CD4-positive, alpha-beta memory T cell (primary cell): ENCODE measurements around the gene GPRASP2. TPM values are rescaled to one million over a fixed set of nuclear protein-coding genes. Genes with fewer than 3 reads are reported as not detected.

Experiments used
- CTCF ChIA-PET: fragments of 350-600 bp; sonication (Branson Sonifier 250); formaldehyde crosslinking; loops from one replicate; lab custom pipeline; 2021; ENCODE audit warnings: inconsistent platforms; ENCODE audit not compliant: partially characterized antibody; lab: Charles Lee
- POLR2A ChIA-PET: fragments of 350-600 bp; sonication (Branson Sonifier 250); formaldehyde crosslinking; loops from one replicate; lab custom pipeline; 2021; ENCODE audit not compliant: partially characterized antibody; lab: Charles Lee
- DNase-seq, 5 donors: peaks; one replicate each; pipeline versions ENCODE4 v3.0.0 to v3.0.0-alpha.2; 2020 to 2022; ENCODE audit warnings: mixed read lengths in 1 of 5
- H3K27ac ChIP-seq: one replicate; pipeline ENCODE4 v1.7.0; 2013; ENCODE audit warnings: low read depth, low read length
- H3K27me3 ChIP-seq: 2 replicates; pipeline ENCODE4 v1.7.0; 2013; ENCODE audit warnings: mild to moderate bottlenecking, low read length, moderate library complexity; ENCODE audit not compliant: insufficient read depth
- H3K36me3 ChIP-seq: 2 replicates; pipeline ENCODE4 v1.7.0; 2013; ENCODE audit warnings: mild to moderate bottlenecking, low read length, moderate library complexity; ENCODE audit not compliant: insufficient read depth
- H3K4me1 ChIP-seq: 2 replicates; pipeline ENCODE4 v1.7.0; 2013; ENCODE audit warnings: mild to moderate bottlenecking, low read length, moderate library complexity; ENCODE audit not compliant: insufficient read depth
- H3K4me3 ChIP-seq, 2 donors: one replicate each; pipeline ENCODE4 v1.7.0; 2013; ENCODE audit warnings: low read length in 2 of 2, mild to moderate bottlenecking in 1 of 2
- H3K9me3 ChIP-seq, 2 donors: one replicate each; pipeline ENCODE4 v1.7.0; 2013; ENCODE audit warnings: low read length in 2 of 2, control low read depth in 1 of 2; ENCODE audit not compliant: control insufficient read depth in 1 of 2
- H3K27ac Mint-ChIP-seq, 7 donors: one replicate each; pipeline ENCODE4 v1.8.0; 2020 to 2021; ENCODE audit warnings: mixed read lengths in 7 of 7, mild to moderate bottlenecking in 6 of 7, inconsistent platforms in 3 of 7, moderate library complexity in 3 of 7
- H3K27me3 Mint-ChIP-seq, 2 donors: one replicate each; pipeline ENCODE4 v1.8.0; 2020 to 2021; ENCODE audit warnings: mixed read lengths in 2 of 2
- H3K36me3 Mint-ChIP-seq, 2 donors: one replicate each; pipeline ENCODE4 v1.8.0; 2020 to 2021; ENCODE audit warnings: mixed read lengths in 2 of 2, inconsistent platforms in 1 of 2, mild to moderate bottlenecking in 1 of 2
- H3K4me1 Mint-ChIP-seq, 4 donors: one replicate each; pipeline ENCODE4 v1.8.0; 2020 to 2021; ENCODE audit warnings: mixed read lengths in 4 of 4, mild to moderate bottlenecking in 1 of 4
- H3K4me3 Mint-ChIP-seq, 8 donors: one replicate each; pipeline ENCODE4 v1.8.0; 2020 to 2021; ENCODE audit warnings: mixed read lengths in 8 of 8, mild to moderate bottlenecking in 7 of 8, moderate library complexity in 6 of 8, inconsistent platforms in 3 of 8
- H3K9me3 Mint-ChIP-seq, 8 donors: one replicate each; pipeline ENCODE4 v1.8.0; 2020 to 2021; ENCODE audit warnings: mixed read lengths in 8 of 8, mild to moderate bottlenecking in 5 of 8, inconsistent platforms in 3 of 8, moderate library complexity in 1 of 8
- intact Hi-C: fragments of 100-400 bp; cut with micrococcal nuclease; formaldehyde crosslinking; loops from one replicate; pipeline ENCODE4 v1.15.1; 2023
- polyA plus RNA-seq, 2 donors: library from polyadenylated mRNA; unstranded; fragments of 300-500 nt; fragmentation: Illumina TruSeq; gene quantifications; one replicate each; pipeline ENCODE4 v1.2.3, GENCODE V29; 2021
- total RNA-seq, 2 experiments: library from RNA; stranded (reverse); gene quantifications; one replicate each; pipeline ENCODE4 v1.2.3, GENCODE V29; 2021

GPRASP2 gene
- total and polyA plus RNA-seq, 4 experiments from 2014 or later = 1.6 to 3.2 (median 2.0) TPM

GRCh38 chrX:102744307-102744706 is 32.1 kb downstream of the GPRASP2 start:
- H3K4me3 ChIP-seq = no peak overlapping the region
- H3K27ac Mint-ChIP-seq = no peak overlapping the region
- no peaks in the 10 kb centered on the region for H3K36me3 Mint-ChIP-seq
- H3K9me3 Mint-ChIP-seq = no peaks in the 10 kb centered on the region
- no peaks in the 10 kb centered on the region for H3K9me3 ChIP-seq
- H3K27me3 Mint-ChIP-seq = no peaks in the 10 kb centered on the region
- H3K36me3 ChIP-seq = no peaks in the 10 kb centered on the region
- ChIA-PET CTCF (no interaction called here), POLR2A (no interaction called here)
- no peak overlapping the region for H3K27ac ChIP-seq
- H3K4me1 ChIP-seq = no peaks in the 10 kb centered on the region
- H3K27me3 ChIP-seq = no peaks in the 10 kb centered on the region
- H3K4me3 Mint-ChIP-seq = peak overlapping the region in 2 of 8 donors; percentile 39 to 45
- intact Hi-C loops = no loop called here
- DNase-seq = no peak
- peaks cover 0 to 2% (median 0%) of the 10 kb centered on the region in 4 donors for H3K4me1 Mint-ChIP-seq

DNA sequence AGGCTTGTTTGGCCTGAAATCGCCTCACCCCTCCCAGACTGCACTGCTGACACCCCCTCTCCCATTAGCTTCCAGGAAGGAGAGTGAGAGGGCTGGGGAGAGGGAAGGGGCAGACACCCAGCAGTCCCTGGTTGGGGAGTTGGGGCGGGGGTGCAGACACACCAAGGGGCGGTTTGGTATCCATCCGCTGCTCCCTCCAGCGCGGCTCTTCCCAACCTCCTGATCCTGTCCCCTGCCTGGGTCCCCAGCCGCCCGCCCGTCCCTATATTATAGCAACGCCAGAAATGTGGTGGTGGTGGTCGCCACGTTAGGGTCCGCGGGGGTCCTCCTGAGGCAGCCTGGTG is 33.2 kb downstream of the GPRASP2 start:
- H3K27ac Mint-ChIP-seq = no peak overlapping the region
- CTCF ChIA-PET = no interaction called here

DNA sequence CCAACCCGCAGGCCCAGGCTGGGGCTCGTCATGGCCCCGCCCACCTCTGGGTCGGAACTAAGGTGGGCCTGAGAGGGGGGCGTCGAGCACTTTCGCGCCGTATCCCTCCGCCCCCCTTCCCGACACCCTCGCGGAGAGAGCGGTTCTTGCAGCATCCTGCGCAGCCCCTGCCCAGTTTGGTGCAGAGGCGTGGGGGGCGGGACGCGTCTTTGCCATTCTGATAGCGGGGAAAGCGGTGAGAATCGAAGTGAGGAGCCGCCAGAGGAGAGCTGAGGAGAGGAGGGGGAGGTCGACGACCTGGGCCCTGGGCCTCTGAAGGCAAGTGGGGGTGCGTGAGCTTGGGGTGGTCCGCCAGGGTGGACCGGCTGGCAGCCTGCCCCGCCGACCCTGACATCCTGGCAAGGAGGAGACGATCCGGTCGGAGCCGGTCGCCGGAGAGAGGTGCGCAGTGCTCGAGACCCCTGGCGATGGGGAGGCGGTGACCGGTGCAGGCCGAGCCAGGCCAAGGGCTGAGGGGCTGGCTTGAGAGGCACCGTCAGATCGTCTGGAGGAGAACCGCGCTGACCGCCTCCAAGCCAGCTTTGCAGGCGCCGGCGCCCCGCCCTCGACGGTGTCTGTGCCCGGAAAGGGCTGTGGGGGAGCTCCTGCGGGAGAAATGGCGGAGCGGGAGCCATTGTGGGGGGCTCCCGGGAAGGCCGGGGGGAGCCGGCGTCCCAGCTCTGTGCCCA is 33.8 kb downstream of the GPRASP2 start:
- peak in 2 of 5 donors; percentile 1 to 11 for DNase-seq
- Histone ChIP-seq H3K4me1 (no peaks in the 10 kb centered on the region), H3K27me3 (no peaks in the 10 kb centered on the region), H3K36me3 (no peaks in the 10 kb centered on the region), H3K27ac (no peak overlapping the region), H3K4me3 (peak overlapping the region; percentile 23 to 24), H3K9me3 (no peaks in the 10 kb centered on the region)
- POLR2A ChIA-PET = interaction anchor here (0.6 kb wide), 1 partner anchor 147 kb away, joined by 3 read pairs; the partner anchor contains the start of gene ARMCX5
- peak overlapping the region in 3 of 7 donors; percentile 17 to 91 (median 67) for H3K27ac Mint-ChIP-seq
- intact Hi-C loops = no loop called here
- no peaks in the 10 kb centered on the region for H3K36me3 Mint-ChIP-seq
- peaks cover 0 to 2% (median 0%) of the 10 kb centered on the region in 4 donors for H3K4me1 Mint-ChIP-seq
- peak overlapping the region; percentile 81 to 90 (median 84) for H3K4me3 Mint-ChIP-seq
- CTCF ChIA-PET = no interaction called here
- no peaks in the 10 kb centered on the region for H3K27me3 Mint-ChIP-seq
- no peaks in the 10 kb centered on the region for H3K9me3 Mint-ChIP-seq

More for the DNA sequence above, 33.2 kb downstream of the GPRASP2 start:
- H3K27me3 ChIP-seq = no peaks in the 10 kb centered on the region
- Mint-ChIP-seq H3K9me3 (no peaks in the 10 kb centered on the region), H3K4me3 (peak overlapping the region in 7 of 8 donors; percentile 60 to 90 (median 83)), H3K36me3 (no peaks in the 10 kb centered on the region), H3K27me3 (no peaks in the 10 kb centered on the region), H3K4me1 (peaks cover 0 to 2% (median 0%) of the 10 kb centered on the region in 4 donors)
- H3K4me3 ChIP-seq = no peak overlapping the region
- no peaks in the 10 kb centered on the region for H3K4me1 ChIP-seq
- H3K27ac ChIP-seq = no peak overlapping the region
- intact Hi-C loops = no loop called here
- no peaks in the 10 kb centered on the region for H3K36me3 ChIP-seq
- no peaks in the 10 kb centered on the region for H3K9me3 ChIP-seq
- DNase-seq = no peak
- POLR2A ChIA-PET = no interaction called here

DNA sequence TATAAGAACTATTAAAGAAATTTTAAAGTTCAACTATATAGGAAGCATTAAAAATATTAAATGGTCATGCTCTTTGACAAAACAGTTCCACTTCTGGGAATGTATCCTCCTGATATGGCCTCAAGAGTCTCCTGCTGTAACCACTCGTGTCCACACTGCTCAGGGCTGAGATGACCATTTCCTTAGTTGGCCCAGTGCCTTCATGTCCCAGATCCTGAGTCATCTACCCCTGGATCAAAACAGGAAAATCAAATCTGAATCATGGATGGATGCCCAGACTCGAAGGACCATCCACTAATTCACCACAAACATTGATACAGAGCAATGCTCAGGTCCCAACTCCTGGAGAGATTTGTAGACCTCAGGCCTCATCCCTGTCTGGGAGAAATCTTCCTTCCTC is 53.0 kb downstream of the GPRASP2 start:
- no peak for DNase-seq
- Histone ChIP-seq H3K27me3 (no peaks in the 10 kb centered on the region), H3K4me1 (peaks cover 7% of the 10 kb centered on the region), H3K36me3 (no peaks in the 10 kb centered on the region), H3K9me3 (no peaks in the 10 kb centered on the region), H3K27ac (no peak overlapping the region), H3K4me3 (no peak overlapping the region)
- no peak overlapping the region for H3K4me3 Mint-ChIP-seq
- H3K36me3 Mint-ChIP-seq = peaks cover 0 to 5% of the 10 kb centered on the region in 2 donors
- H3K27me3 Mint-ChIP-seq = no peaks in the 10 kb centered on the region
- H3K9me3 Mint-ChIP-seq = no peaks in the 10 kb centered on the region
- intact Hi-C loops = loop anchor here (5.0 kb wide), 1 partner anchor 103 kb away; no protein-coding TSS in a partner anchor
- CTCF ChIA-PET = no interaction called here
- H3K27ac Mint-ChIP-seq = peak overlapping the region in 1 of 7 donors; percentile 30
- peaks cover 6 to 14% (median 9%) of the 10 kb centered on the region in 4 donors for H3K4me1 Mint-ChIP-seq
- POLR2A ChIA-PET = no interaction called here

DNA sequence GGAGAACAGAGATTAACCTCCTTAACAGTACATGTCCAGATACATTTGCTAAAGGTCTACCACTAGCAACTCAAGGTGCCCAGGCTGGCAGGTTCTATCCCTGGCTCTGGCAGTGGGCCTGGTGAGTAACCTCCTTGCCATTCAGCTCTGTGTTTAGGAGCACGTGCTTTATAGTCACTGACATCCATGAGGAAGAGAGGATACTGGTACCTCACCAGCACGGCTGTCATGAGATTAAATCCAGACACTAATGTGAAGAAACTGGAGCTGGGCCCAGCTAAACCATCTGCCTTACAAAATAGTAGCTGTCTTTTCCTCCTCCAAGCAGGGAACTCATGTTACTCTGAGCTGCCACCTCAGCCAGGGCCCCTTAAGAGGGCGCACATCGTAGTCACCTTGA is 53.6 kb downstream of the GPRASP2 start:
- H3K4me3 Mint-ChIP-seq = no peak overlapping the region

DNA sequence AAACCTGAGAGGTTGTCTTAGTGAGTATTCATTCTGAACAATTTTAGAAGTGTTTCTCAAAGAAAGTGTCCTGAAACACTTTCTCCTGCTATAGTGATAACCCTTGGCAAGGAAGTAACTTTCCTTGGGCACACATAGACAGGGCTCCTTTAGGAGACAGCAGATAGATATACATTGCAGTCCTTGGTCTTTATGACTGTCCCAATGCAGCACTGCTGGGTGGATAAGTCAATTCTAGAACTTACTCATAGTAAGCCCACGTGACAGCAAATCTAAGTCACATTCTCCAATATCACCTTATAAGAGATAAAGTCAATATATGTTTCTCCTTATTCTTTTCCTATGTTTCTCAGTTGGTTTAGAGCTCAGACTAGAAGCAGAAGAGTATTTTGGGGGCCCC is 55.0 kb downstream of the GPRASP2 start:
- peak overlapping the region in 4 of 7 donors; percentile 10 to 85 (median 48) for H3K27ac Mint-ChIP-seq
- ChIA-PET CTCF (no interaction called here), POLR2A (no interaction called here)
- Histone ChIP-seq H3K9me3 (no peaks in the 10 kb centered on the region), H3K27me3 (no peaks in the 10 kb centered on the region), H3K27ac (no peak overlapping the region), H3K4me3 (no peak overlapping the region), H3K4me1 (peaks cover 9% of the 10 kb centered on the region), H3K36me3 (no peaks in the 10 kb centered on the region)
- no peaks in the 10 kb centered on the region for H3K27me3 Mint-ChIP-seq
- DNase-seq = no peak
- H3K4me1 Mint-ChIP-seq = peaks cover 6 to 15% (median 10%) of the 10 kb centered on the region in 4 donors
- intact Hi-C loops = loop anchor here (5.0 kb wide), 1 partner anchor 105 kb away; no protein-coding TSS in a partner anchor
- H3K36me3 Mint-ChIP-seq = peaks cover 0 to 7% of the 10 kb centered on the region in 2 donors
- peak overlapping the region in 3 of 8 donors; percentile 15 to 67 (median 60) for H3K4me3 Mint-ChIP-seq
- H3K9me3 Mint-ChIP-seq = no peaks in the 10 kb centered on the region

More for the DNA sequence above, 53.6 kb downstream of the GPRASP2 start:
- Histone ChIP-seq H3K4me1 (peaks cover 9% of the 10 kb centered on the region), H3K27ac (no peak overlapping the region), H3K27me3 (no peaks in the 10 kb centered on the region), H3K36me3 (no peaks in the 10 kb centered on the region), H3K9me3 (no peaks in the 10 kb centered on the region), H3K4me3 (no peak overlapping the region)
- H3K4me1 Mint-ChIP-seq = peaks cover 6 to 15% (median 10%) of the 10 kb centered on the region in 4 donors
- no peaks in the 10 kb centered on the region for H3K27me3 Mint-ChIP-seq
- no peaks in the 10 kb centered on the region for H3K9me3 Mint-ChIP-seq
- CTCF ChIA-PET = no interaction called here
- POLR2A ChIA-PET = no interaction called here
- intact Hi-C loops = loop anchor here (5.0 kb wide), 1 partner anchor 104 kb away; no protein-coding TSS in a partner anchor
- no peak for DNase-seq
- H3K36me3 Mint-ChIP-seq = peaks cover 0 to 5% of the 10 kb centered on the region in 2 donors
- peak overlapping the region in 1 of 7 donors; percentile 17 for H3K27ac Mint-ChIP-seq
